Left ventricle myocardium inferior (tissue), 1 donor: ENCODE results near the gene PCDHGB4. TPM values are rescaled to one million over a fixed set of nuclear protein-coding genes. Genes with fewer than 3 reads are reported as not detected.
"Not testable (repeated sequence)": the region's sequence is repeated elsewhere in the genome, so short reads cannot be mapped to it uniquely, and the experiment has no call there.

ENCODE experiments used
- DNase-seq: peaks from one replicate; pipeline ENCODE4 v3.0.0-alpha.2; 2020
- H3K27ac ChIP-seq: fragments of 200-600 bp; replicated peaks from 2 replicates; pipeline ENCODE4 v1.8.0; 2021
- H3K27me3 ChIP-seq: fragments of 200-600 bp; 2 replicates; pipeline ENCODE4 v1.8.0; 2021; ENCODE audit warnings: low read depth
- H3K36me3 ChIP-seq: fragments of 200-600 bp; 2 replicates; pipeline ENCODE4 v1.8.0; 2021
- H3K4me1 ChIP-seq: fragments of 200-600 bp; 2 replicates; pipeline ENCODE4 v1.8.0; 2021
- H3K4me3 ChIP-seq: fragments of 200-600 bp; 2 replicates; pipeline ENCODE4 v1.8.0; 2021; ENCODE audit warnings: mild to moderate bottlenecking, moderate library complexity
- H3K9me3 ChIP-seq: fragments of 200-600 bp; replicated peaks from 2 replicates; pipeline ENCODE4 v1.8.0; 2021
- CTCF ChIP-seq: fragments of 200-600 bp; IDR thresholded peaks from 2 replicates; pipeline ENCODE4 v1.8.0; 2021; ENCODE audit warnings: antibody characterized with exemption, mild to moderate bottlenecking, borderline replicate concordance
- intact Hi-C: fragments of 100-400 bp; cut with micrococcal nuclease; formaldehyde crosslinking; loops from one replicate; pipeline ENCODE4 v1.11.0; 2022
- long read RNA-seq: library from polyadenylated mRNA; unstranded; transcript quantifications from one replicate; pipeline ENCODE4 v2.0.0, GENCODE V29; 2021
- total RNA-seq: library from RNA; stranded (reverse); fragmentation: NEBNext Ultra II Directional; extraction: Animal tissue kit (Norgen Biotek cat#: 25700); gene quantifications from one replicate; pipeline ENCODE4 v1.2.1, GENCODE V29; 2021
- donor health status: DM: no; HTN: yes; CAD: no; lungs with severe emphysema.

The PCDHGB4 gene
- total RNA-seq = 4.2 TPM
- long read RNA-seq = 0 reads

GRCh38 chr5:141387557-141388311 lies at the start of gene PCDHGB4:
Gene PCDHGB4, plus strand, starts transcription at chr5:141387698. Its CDS starts 187 bp downstream, at chr5:141387885.
- peak; percentile 42 for DNase-seq
- peak; percentile 71 for TF ChIP-seq CTCF
- Histone ChIP-seq H3K36me3 (peaks cover 33% of the 10 kb centered on the region), H3K4me3 (peak within 1 kb of the TSS; percentile 55), H3K4me1 (peaks cover 30% of the 10 kb centered on the region), H3K9me3 (peaks cover 96% of the 10 kb centered on the region)
- H3K27ac ChIP-seq, intact Hi-C loops, H3K27me3 ChIP-seq: not testable (repeated sequence)

DNA sequence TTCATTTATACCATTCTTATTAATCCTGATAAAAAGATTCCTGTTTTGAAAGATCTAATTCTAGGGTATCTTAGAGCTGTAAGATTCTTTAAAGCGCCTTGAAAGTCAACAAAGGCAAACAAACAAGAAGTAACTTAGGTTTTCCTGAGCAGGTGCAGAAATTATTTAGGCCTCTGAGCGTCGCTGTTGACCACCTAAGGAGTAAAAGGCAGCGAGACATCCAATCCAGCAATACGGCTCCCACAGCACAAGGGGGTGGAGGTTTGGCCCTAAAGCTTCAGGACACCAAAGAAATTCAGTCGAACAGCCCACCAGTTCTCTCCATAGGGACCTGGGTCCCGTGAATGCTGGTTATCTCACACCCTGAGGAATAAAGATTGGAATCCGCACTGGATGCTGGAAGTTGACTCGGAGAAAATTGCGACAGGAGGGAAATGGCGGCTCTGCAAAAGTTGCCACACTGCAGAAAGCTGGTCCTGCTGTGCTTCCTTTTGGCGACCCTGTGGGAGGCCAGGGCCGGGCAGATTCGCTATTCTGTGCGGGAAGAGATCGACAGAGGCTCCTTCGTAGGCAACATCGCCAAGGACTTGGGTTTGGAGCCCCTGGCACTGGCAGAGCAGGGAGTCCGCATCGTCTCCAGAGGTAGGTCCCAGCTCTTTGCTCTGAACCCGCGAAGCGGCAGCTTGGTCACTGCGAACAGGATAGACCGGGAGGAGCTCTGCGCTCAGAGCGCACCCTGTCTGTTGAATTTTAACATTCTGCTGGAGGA lies 48.8 kb upstream of the PCDHGB4 start, which contains the start of gene PCDHGA2:
PCDHGA2 (plus strand) TSS at position 223 of the 769 bp plus-strand sequence.
- no peak for DNase-seq
- peak; percentile 72 for TF ChIP-seq CTCF
- Histone ChIP-seq H3K4me1 (no peaks in the 10 kb centered on the region), H3K4me3 (peak within 1 kb of the TSS; percentile 65), H3K36me3 (no peaks in the 10 kb centered on the region), H3K9me3 (peaks cover 96% of the 10 kb centered on the region), H3K27ac (peak within 1 kb of the TSS; percentile 85), H3K27me3 (no peaks in the 10 kb centered on the region)
- intact Hi-C loops = loop anchor here (10.0 kb wide), 1 partner anchor 226 kb away; no protein-coding TSS in a partner anchor

GRCh38 chr5:141340781-141341354 lies 46.6 kb upstream of the PCDHGB4 start:
- H3K4me1 ChIP-seq, intact Hi-C loops, H3K36me3 ChIP-seq, DNase-seq, H3K27me3 ChIP-seq: not testable (repeated sequence)
- Histone ChIP-seq H3K4me3 (peak overlapping the region; percentile 65), H3K27ac (peak overlapping the region; percentile 84), H3K9me3 (peaks cover 98% of the 10 kb centered on the region)

GRCh38 chr5:141342773-141343172 lies 44.7 kb upstream of the PCDHGB4 start:
- H3K4me3 ChIP-seq = peak overlapping the region; percentile 65
- DNase-seq = no peak
- peak overlapping the region; percentile 84 for H3K27ac ChIP-seq
- intact Hi-C loops = no loop called here
- TF ChIP-seq CTCF = no peak
- H3K4me1 ChIP-seq = peaks cover 21% of the 10 kb centered on the region
- peaks cover 99% of the 10 kb centered on the region for H3K9me3 ChIP-seq
- H3K36me3 ChIP-seq = peaks cover 10% of the 10 kb centered on the region
- H3K27me3 ChIP-seq = no peaks in the 10 kb centered on the region

- Histone ChIP-seq H3K4me1 (peaks cover 22% of the 10 kb centered on the region), H3K9me3 (peaks cover 99% of the 10 kb centered on the region), H3K27ac (peak within 1 kb of the TSS; percentile 84), H3K4me3 (peak within 1 kb of the TSS; percentile 65), H3K36me3 (peaks cover 17% of the 10 kb centered on the region), H3K27me3 (no peaks in the 10 kb centered on the region)
- intact Hi-C loops = no loop called here
- no peak for DNase-seq
- TF ChIP-seq CTCF = peak; percentile 72
Observed at GRCh38 chr5:141343242-141343952, 44.1 kb upstream of the PCDHGB4 start, which contains the start of gene PCDHGA3. Gene PCDHGA3, plus strand, starts transcription at chr5:141343829. Its CDS starts 205 bp downstream, at chr5:141344034.
